NCI-H510A treated with DMSO at 0.1 percent for 48 hours (cell line): ENCODE data around the gene SRRM3.
"Not testable (repeated sequence)": the region's sequence is repeated elsewhere in the genome, so short reads cannot be mapped to it uniquely, and the experiment has no call there.

Experiments used
- DNase-seq: peaks from one replicate; lab custom pipeline; 2025; lab: John Stamatoyannopoulos, UW

The SRRM3 gene

GRCh38 chr7:76191783-76192240 is 9.9 kb upstream of the SRRM3 start:
- DNase-seq = peak; percentile 4

GRCh38 chr7:76193466-76193865 is 8.2 kb upstream of the SRRM3 start:
- no peak for DNase-seq

- no peak for DNase-seq
Measured at GRCh38 chr7:76193883-76194282, 7.8 kb upstream of the SRRM3 start.

- no peak for DNase-seq
Measured at GRCh38 chr7:76196786-76197185, 4.9 kb upstream of the SRRM3 start.

GRCh38 chr7:76198202-76198601 is 3.5 kb upstream of the SRRM3 start:
- DNase-seq = no peak

- DNase-seq = no peak
Measured at GRCh38 chr7:76202666-76203030, 952 bp downstream of the SRRM3 start.

- DNase-seq = no peak
Measured at GRCh38 chr7:76204147-76204546, 2.5 kb downstream of the SRRM3 start.

GRCh38 chr7:76206633-76207032 is 4.9 kb downstream of the SRRM3 start:
- no peak for DNase-seq

- no peak for DNase-seq
Measured at GRCh38 chr7:76209310-76209709, 7.6 kb downstream of the SRRM3 start.

GRCh38 chr7:76211216-76211615 is 9.5 kb downstream of the SRRM3 start:
- DNase-seq = no peak

- not testable (repeated sequence) for DNase-seq
Measured at GRCh38 chr7:76215349-76215748, 13.7 kb downstream of the SRRM3 start.

GRCh38 chr7:76216381-76217082 is 14.8 kb downstream of the SRRM3 start:
- no peak for DNase-seq

- no peak for DNase-seq
Measured at GRCh38 chr7:76217942-76218566, 16.4 kb downstream of the SRRM3 start.

- DNase-seq = no peak
Measured at GRCh38 chr7:76220185-76221057, 18.7 kb downstream of the SRRM3 start.

GRCh38 chr7:76222333-76222732 is 20.6 kb downstream of the SRRM3 start:
- DNase-seq = no peak

- no peak for DNase-seq
Measured at GRCh38 chr7:76222839-76223238, 21.1 kb downstream of the SRRM3 start.

- DNase-seq = no peak
Measured at GRCh38 chr7:76223286-76223972, 21.7 kb downstream of the SRRM3 start.

GRCh38 chr7:76224695-76225094 is 23.0 kb downstream of the SRRM3 start:
- no peak for DNase-seq

GRCh38 chr7:76225379-76225778 is 23.7 kb downstream of the SRRM3 start:
- DNase-seq = no peak

- no peak for DNase-seq
Measured at GRCh38 chr7:76225951-76226350, 24.3 kb downstream of the SRRM3 start.

- not testable (repeated sequence) for DNase-seq
Measured at GRCh38 chr7:76226878-76227423, 25.3 kb downstream of the SRRM3 start.

- DNase-seq = no peak
Measured at GRCh38 chr7:76230214-76230613, 28.5 kb downstream of the SRRM3 start.
